MCF 10A (cell line): ENCODE data around the gene SLC43A3. TPM values are rescaled to one million over a fixed set of nuclear protein-coding genes. Genes with fewer than 3 reads are reported as not detected.

Experiments
- BruUV-seq: library from RNA; stranded (reverse); fragments of 400-500 nt; replicated peaks from 2 replicates; lab custom pipeline; 2021; lab: Mats Ljungman, UMichigan
- CTCF ChIA-PET: fragments of 300-600 bp; sonication (Branson Sonifier 250); formaldehyde crosslinking; extraction: SDS; loops from one replicate; lab custom pipeline; 2021; ENCODE audit warnings: antibody characterized with exemption, inconsistent platforms; lab: Yijun Ruan, JAX
- POLR2A ChIA-PET: fragments of 300-600, 350-650 bp; sonication (Branson Sonifier 250); formaldehyde crosslinking; extraction: SDS; loops from one replicate; lab custom pipeline; 2020; ENCODE audit warnings: antibody characterized with exemption, inconsistent platforms; lab: Yijun Ruan, JAX
- DNase-seq: peaks from one replicate; pipeline ENCODE4 v3.0.0-alpha.2; 2018; ENCODE audit not compliant: unreplicated experiment
- H3K27ac Mint-ChIP-seq: one replicate; pipeline ENCODE4 v1.8.0; 2022; ENCODE audit warnings: mild to moderate bottlenecking, low read depth, mixed read lengths; ENCODE audit not compliant: unreplicated experiment
- H3K27me3 Mint-ChIP-seq: one replicate; pipeline ENCODE4 v1.8.0; 2022; ENCODE audit warnings: mixed read lengths; ENCODE audit not compliant: insufficient read depth, unreplicated experiment
- H3K36me3 Mint-ChIP-seq: one replicate; pipeline ENCODE4 v1.8.0; 2022; ENCODE audit warnings: mild to moderate bottlenecking, moderate library complexity, mixed read lengths; ENCODE audit not compliant: insufficient read depth, unreplicated experiment
- H3K4me1 Mint-ChIP-seq: one replicate; pipeline ENCODE4 v1.8.0; 2022; ENCODE audit warnings: mixed read lengths; ENCODE audit not compliant: insufficient read depth, unreplicated experiment
- H3K4me3 Mint-ChIP-seq: one replicate; pipeline ENCODE4 v1.8.0; 2022; ENCODE audit warnings: mild to moderate bottlenecking, moderate library complexity, mixed read lengths; ENCODE audit not compliant: unreplicated experiment
- H3K9me3 Mint-ChIP-seq: one replicate; pipeline ENCODE4 v1.8.0; 2022; ENCODE audit warnings: mixed read lengths; ENCODE audit not compliant: unreplicated experiment
- intact Hi-C: fragments of 100-400 bp; cut with micrococcal nuclease; formaldehyde crosslinking; loops from 2 replicates; pipeline ENCODE4 v1.14.1; 2022
- total RNA-seq: library from RNA; stranded (reverse); gene quantifications from 2 replicates; pipeline ENCODE4 v1.2.3, GENCODE V29; 2022
- TF ChIP-seq, protein P1 (sequence below): fragments of 200-600 bp; IDR thresholded peaks from one replicate; pipeline ENCODE4 v1.8.0; 2022; ENCODE audit warnings: antibody characterized with exemption, mild to moderate bottlenecking; ENCODE audit not compliant: unreplicated experiment

The SLC43A3 gene
- total RNA-seq, 1 experiment from 2014 or later: 112 TPM

DNA sequence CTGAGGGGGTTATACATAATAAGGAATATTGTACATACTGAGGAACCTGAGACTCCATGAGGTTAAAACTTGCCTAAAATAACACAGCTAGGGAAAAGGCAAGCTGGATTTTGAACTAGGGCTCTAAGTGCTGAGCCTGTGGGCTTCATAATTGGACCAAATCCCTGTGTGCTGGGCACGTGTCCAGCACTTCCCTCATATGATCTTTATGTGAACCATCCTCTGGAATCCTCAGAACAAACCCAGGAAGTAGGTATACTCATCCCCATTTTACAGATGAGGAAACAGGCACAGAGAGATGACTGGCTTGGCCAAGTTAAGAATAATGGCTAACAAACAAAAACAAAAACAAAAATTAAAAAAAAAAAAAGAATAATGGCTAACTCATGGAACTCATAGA is 48.3 kb upstream of the SLC43A3 start:
- H3K27me3 Mint-ChIP-seq: no peaks in the 10 kb centered on the region
- no peak overlapping the region for H3K4me3 Mint-ChIP-seq
- no peak overlapping the region for H3K27ac Mint-ChIP-seq
- DNase-seq: no peak
- H3K4me1 Mint-ChIP-seq: no peaks in the 10 kb centered on the region
- POLR2A ChIA-PET: interaction anchor here (0.6 kb wide), 1 partner anchor 1152 kb away, joined by 3 read pairs; no protein-coding TSS in a partner anchor
- BruUV-seq: no TSS peak
- intact Hi-C loops: no loop called here
- no peaks in the 10 kb centered on the region for H3K9me3 Mint-ChIP-seq
- TF ChIP-seq, protein P1, sequence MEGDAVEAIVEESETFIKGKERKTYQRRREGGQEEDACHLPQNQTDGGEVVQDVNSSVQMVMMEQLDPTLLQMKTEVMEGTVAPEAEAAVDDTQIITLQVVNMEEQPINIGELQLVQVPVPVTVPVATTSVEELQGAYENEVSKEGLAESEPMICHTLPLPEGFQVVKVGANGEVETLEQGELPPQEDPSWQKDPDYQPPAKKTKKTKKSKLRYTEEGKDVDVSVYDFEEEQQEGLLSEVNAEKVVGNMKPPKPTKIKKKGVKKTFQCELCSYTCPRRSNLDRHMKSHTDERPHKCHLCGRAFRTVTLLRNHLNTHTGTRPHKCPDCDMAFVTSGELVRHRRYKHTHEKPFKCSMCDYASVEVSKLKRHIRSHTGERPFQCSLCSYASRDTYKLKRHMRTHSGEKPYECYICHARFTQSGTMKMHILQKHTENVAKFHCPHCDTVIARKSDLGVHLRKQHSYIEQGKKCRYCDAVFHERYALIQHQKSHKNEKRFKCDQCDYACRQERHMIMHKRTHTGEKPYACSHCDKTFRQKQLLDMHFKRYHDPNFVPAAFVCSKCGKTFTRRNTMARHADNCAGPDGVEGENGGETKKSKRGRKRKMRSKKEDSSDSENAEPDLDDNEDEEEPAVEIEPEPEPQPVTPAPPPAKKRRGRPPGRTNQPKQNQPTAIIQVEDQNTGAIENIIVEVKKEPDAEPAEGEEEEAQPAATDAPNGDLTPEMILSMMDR: no peak
- no peaks in the 10 kb centered on the region for H3K36me3 Mint-ChIP-seq
- CTCF ChIA-PET: interaction anchor here (0.6 to 4.6 kb wide), 10 partner anchors 9 to 348 kb away, joined by 3 to 50 read pairs (median 4); partner anchors contain the start of gene RTN4RL2

DNA sequence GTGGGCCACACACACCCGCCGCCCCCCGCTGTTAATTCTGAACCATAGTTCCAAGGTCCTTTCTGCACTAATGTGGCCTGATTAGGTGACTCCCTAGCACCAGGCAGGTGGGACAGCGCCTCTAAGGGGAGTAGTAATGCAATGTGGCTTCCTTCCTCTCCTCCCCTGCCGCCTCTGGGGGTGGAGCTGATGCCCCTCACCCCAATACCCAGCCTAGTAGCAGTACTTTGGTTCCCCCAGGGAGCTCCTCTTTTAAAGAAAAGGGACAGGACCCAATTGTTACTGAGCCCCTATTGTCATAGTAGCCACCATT is 47.8 kb upstream of the SLC43A3 start:
- ChIA-PET POLR2A (interaction anchor here (0.6 kb wide), 1 partner anchor 1153 kb away, joined by 3 read pairs; no protein-coding TSS in a partner anchor), CTCF (interaction anchor here (0.6 to 4.6 kb wide), 11 partner anchors 9 to 348 kb away, joined by 3 to 50 read pairs (median 4); partner anchors contain the start of gene RTN4RL2)
- TF ChIP-seq, protein P1: no peak
- Mint-ChIP-seq H3K4me1 (no peaks in the 10 kb centered on the region), H3K4me3 (no peak overlapping the region), H3K27me3 (no peaks in the 10 kb centered on the region), H3K9me3 (no peaks in the 10 kb centered on the region), H3K27ac (no peak overlapping the region), H3K36me3 (no peaks in the 10 kb centered on the region)
- intact Hi-C loops: no loop called here
- no TSS peak for BruUV-seq
- DNase-seq: no peak

DNA sequence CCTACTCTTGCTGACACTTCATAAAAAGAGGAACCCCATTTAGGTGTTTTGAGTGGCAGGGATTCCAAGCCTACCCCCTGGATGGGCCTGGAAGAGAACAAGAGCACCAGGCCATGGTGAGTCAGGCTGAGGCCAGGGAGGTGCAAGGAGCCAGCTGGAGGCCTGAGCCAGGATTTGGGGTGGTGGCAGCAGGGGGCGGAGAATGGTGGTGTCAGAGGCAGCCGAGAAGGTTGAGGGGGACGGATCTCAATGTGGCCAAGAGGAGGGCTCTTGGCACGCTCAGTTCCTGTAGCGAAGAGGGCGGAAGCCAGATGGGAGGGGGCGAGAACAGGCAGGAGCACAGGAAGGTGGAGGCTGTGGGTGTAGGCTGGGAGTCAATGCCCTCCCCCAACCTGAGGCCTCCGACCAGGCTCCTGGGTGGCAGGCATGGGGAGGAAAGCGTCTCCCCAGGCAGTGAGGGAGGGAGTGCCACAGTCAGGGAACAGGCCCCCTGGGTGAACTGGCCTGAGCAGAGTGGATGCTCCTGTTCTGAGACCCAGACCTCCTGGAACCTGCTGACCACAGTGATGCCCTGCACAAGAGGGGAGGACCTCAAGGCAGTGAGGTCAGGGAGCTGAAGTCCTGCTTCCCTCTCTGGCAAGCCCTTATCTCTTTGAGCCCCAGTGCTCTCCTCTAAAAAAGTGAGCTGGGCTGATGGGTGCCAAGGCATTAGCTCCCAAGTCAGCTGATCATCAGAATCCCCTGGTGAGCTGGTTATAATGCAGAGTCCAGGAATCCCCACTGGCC is 47.3 kb upstream of the SLC43A3 start:
- Mint-ChIP-seq H3K27ac (no peak overlapping the region), H3K27me3 (no peaks in the 10 kb centered on the region), H3K36me3 (no peaks in the 10 kb centered on the region), H3K4me1 (no peaks in the 10 kb centered on the region), H3K4me3 (no peak overlapping the region), H3K9me3 (no peaks in the 10 kb centered on the region)
- ChIA-PET CTCF (interaction anchor here (0.6 to 4.6 kb wide), 12 partner anchors 8 to 347 kb away, joined by 3 to 50 read pairs (median 4); partner anchors contain the start of gene RTN4RL2), POLR2A (interaction anchor here (0.6 kb wide), 1 partner anchor 1153 kb away, joined by 3 read pairs; no protein-coding TSS in a partner anchor)
- intact Hi-C loops: no loop called here
- TF ChIP-seq, protein P1: no peak
- BruUV-seq: no TSS peak
- no peak for DNase-seq

DNA sequence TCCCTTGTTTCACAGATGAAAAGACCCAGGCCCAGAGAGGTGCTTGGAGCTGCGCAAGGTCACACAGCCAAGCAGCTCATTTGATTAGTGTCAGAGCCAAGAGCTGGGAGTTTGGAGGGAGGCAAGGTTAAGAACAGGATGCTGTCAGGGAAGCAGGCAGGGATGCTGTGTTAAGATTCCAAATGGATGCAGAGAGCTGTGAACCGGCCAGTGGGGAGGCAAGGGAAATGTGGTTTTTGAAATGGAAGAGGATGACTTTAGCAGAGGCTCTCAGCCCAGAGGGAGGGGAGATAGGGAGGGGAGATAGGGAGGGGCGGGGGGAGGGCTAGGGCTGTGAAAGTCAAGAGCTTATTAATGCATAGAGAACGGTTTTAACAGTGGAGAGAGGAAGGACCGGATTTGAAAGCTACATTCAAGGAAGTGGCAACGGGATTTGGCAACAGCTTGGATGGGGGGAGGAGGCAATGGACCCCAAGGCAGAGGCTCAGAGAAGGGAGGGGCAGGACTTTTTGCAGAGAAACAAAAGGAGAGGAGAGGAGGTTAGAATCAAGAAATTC is 46.4 kb upstream of the SLC43A3 start:
- H3K36me3 Mint-ChIP-seq: no peaks in the 10 kb centered on the region
- no TSS peak for BruUV-seq
- no peak overlapping the region for H3K4me3 Mint-ChIP-seq
- no peaks in the 10 kb centered on the region for H3K27me3 Mint-ChIP-seq
- H3K9me3 Mint-ChIP-seq: no peaks in the 10 kb centered on the region
- intact Hi-C loops: no loop called here
- ChIA-PET CTCF (interaction anchor here (0.6 to 4.6 kb wide), 8 partner anchors 8 to 743 kb away, joined by 3 to 50 read pairs (median 4); no protein-coding TSS in a partner anchor), POLR2A (no interaction called here)
- TF ChIP-seq, protein P1: no peak
- DNase-seq: no peak
- no peaks in the 10 kb centered on the region for H3K4me1 Mint-ChIP-seq
- H3K27ac Mint-ChIP-seq: no peak overlapping the region
